GM20431 (cell line): ENCODE data around the gene RAB11FIP4.
"Not testable (repeated sequence)": the region's sequence is repeated elsewhere in the genome, so short reads cannot be mapped to it uniquely, and the experiment has no call there.

Source experiments
- in situ Hi-C: fragments of 300-500 bp; cut with MseI, MboI; formaldehyde crosslinking; loops from one replicate; pipeline ENCODE4 v1.15.0; 2020; ENCODE audit warnings: low sequenced_read_pairs; ENCODE audit not compliant: unreplicated experiment

RAB11FIP4 gene

DNA sequence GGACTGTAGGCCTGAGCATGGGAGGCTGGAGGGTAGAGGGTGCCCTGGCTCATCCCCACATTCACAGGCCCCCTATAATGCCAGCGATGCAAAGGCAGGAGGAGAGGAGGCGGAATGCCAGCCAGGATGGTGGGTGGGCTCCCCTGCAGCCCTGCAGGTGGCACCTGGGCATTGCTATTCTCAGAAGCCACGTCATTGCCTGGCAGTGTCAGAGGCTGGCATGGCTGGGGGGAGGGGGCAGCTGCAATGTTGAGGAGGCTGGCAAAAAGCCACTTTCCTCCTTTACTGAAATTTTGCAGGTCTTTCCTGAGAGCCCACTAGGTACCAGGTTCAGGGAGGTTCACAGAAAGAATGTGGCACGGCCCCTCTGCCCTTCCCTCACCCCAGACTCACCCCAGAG lies 36.2 kb downstream of the RAB11FIP4 start:
- in situ Hi-C loops, result no loop called here

DNA sequence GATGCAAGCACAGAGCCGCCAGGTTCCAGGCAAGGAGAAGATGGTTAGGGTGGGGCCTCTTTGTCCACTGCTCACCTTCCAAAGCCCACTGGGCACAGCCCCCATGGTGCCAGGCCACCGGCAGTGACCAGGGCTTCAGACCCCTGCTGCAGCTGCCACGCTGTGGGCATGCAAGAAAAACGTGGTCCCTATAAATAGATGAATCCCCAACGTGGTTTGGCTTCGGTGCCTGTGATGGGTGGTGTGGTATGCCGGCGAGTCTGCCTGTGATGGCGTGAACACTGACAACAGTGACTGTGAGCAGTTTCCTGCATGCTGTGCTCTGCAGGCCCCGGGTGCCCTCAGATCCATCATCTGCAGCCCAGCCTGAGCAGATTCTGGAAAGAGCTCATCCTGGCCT lies 36.6 kb downstream of the RAB11FIP4 start:
- in situ Hi-C loops, result no loop called here

DNA sequence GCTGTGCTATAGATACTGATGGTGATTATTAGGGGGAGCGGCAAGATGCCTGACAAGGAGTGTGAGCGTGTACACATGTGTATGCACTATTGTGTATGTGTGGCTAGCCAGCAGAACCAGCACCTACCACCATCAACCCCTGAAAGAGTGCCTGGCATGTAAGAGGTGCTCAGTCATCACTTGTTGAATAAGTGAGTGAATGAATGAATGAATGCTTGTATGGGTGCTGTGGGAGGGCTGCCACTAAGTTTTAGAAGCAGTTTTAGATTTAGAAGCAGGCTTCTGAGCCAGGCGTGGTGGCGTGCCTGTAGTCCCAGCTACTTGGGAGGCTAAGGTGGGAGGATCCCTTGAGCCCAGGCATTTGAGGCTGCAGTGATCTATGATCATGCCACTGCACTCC lies 37.0 kb downstream of the RAB11FIP4 start:
- in situ Hi-C loops, result no loop called here

DNA sequence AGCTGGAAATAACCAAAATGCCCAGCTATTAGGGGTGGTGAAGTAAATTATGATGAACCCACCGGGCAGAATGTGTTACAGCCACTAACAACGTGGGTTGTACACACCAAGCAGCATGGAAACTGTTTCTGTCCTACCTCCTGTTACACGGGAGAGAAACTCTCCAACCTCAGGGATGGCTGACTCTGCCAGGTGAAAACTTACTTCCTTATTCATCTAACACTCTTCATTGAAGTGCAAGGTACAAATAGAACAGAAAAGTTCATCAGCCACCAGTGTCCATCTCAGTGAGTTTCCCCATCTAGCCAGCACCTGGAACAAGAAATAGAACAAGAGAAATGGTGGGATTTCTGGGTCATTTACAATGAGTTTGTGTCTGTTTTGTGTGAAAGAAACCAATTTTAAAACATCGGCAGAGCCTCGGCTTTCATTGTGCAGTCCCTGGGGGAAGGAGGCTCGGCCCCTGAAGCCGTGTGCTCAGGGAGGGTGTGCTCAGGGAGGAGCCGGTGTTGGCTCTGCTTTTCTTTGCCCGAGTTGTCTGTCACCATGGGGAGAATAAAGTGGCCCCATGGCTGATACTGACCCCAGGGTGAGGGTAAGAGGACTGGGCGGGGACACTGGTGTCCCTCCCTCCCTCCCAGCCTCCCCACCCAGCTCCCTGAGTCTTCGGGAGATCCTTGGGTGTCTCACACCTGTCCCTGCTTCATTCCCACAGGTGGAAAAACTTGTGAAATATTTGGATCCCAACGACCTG lies 39.8 kb downstream of the RAB11FIP4 start:
- in situ Hi-C loops, result loop anchor here (10.0 kb wide), 2 partner anchors 94 to 414 kb away; no protein-coding TSS in a partner anchor

DNA sequence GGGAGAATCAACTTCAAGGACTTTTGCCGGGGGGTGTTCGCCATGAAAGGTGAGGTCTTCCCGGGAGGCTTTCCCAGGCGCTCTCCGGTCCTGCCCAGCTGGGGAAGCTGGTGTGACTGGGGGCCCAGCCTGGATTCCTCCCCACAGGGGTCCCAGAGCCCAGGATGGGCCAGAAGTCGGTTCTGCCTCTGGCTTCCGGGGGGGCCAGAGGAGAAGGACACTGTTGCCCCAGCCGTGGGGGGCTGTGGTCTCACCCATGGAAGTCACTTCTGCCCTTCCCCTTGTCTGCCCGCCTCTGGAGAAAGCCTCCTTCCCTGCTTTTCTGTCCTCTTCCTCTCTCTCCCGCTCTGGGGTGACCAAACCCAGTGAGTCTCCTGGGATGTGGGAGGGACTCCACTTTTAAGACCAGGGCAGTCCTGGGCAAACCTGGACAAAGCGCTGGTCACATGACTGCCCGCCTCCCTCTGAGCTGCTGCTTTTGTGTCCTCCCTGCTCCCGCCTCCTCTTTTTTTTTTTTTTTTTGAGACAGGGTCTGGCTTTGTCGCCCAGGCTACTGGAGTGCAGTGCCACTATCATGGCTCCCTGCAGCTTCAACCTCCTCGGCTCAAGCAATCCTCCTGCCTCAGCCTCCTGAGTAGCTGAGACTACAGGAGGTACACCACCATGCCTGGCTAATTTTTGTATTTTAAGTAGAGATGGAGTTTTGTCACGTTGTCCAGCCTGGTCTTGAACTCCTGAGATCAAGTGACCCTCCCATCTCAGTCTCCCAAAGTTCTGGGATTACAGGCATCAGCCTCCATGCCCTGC lies 40.6 kb downstream of the RAB11FIP4 start:
- in situ Hi-C loops, result loop anchor here (10.0 kb wide), 2 partner anchors 93 to 413 kb away; no protein-coding TSS in a partner anchor

DNA sequence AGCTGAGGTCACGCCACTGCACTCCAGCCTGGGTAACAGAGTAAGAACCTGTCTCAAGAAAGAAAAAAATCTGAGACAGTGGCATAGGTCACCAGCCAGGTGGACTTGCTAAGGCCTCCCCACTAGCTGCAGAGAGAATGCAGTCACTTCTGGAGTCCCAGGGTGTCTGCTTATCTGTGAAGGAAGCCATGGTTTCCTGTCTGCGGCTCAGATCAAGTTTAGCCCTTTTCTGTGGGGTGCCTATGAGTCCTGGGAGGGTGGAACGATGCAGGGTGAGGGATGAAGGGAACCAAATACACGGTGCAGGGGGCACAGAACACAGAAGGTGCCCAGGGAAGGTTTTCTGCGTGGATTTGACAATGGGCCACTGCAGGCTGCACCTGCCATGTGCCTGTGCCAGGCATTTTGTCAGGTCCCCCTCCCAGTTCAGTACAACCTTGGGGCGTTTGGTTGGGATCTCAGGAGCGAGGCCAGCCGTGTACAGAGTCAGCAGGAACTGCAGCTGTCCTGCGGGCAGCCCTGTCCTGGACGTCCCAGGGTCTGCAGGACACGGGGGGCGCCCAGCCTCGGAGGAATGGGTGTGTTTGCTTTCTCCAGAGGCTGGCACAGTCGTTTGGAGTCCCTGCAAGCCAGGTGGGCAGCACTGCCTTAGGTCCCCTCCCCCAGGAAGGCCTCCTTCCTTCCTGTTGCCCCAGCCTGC lies 41.8 kb downstream of the RAB11FIP4 start:
- in situ Hi-C loops, result loop anchor here (10.0 kb wide), 2 partner anchors 92 to 412 kb away; no protein-coding TSS in a partner anchor

DNA sequence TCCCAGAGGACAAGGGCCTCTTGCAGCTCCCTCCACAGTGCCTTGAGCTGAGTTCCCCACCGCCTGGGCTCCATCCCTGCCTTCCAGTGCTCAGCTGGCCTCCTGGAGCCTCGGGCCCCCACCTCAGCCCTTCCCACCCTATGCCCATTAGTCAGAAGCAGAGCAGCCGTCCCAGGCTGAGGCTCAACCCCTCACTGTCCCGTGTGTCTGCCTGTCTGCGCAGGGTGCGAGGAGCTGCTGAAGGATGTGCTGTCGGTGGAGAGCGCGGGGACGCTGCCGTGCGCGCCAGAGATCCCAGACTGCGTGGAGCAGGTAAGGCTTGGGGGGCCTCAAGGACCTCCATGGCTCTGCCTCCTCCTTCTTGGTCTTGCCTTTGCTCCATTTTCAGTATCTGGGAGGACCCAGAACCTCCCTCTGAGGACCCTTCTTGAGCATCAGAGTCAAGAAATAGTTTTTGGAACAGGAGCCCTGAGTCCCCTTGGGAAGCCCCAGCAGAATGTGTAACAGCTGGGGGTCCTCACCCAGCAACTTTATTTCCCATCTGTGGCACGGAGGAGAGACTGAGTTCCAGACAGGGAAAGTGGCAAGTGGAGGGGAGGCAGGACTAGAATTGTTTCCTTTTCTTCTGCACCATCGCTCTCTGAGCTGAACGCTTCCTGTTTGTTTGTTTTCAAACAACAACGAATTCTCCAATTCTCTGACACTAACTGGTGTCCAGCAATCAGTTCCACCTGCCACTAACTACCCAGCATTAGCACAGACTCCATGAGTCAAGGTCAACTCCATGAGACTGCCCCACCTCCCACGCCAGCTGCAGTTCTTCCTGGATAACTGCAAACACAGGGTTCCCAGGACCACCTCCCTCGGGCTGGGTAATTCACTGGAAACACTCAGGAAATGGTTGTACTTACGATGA lies 42.6 kb downstream of the RAB11FIP4 start:
- in situ Hi-C loops, result loop anchor here (10.0 kb wide), 2 partner anchors 91 to 411 kb away; no protein-coding TSS in a partner anchor

DNA sequence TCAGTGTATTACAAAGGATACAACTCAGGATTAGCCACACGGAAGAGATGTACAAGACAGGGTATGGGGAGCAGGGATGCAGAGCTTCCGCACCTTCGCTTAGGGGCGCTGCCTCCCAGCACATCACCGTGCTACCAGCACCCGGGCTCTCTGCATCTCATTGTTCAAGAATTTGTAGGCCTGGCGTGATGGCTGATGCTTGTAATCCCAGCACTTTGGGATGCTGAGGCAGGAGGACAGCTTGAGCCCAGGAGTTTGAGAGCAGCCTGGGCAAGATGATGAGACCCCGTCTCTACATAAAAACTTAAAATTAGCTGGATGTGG lies 43.2 kb downstream of the RAB11FIP4 start:
- in situ Hi-C loops, result loop anchor here (10.0 kb wide), 2 partner anchors 90 to 410 kb away; no protein-coding TSS in a partner anchor

DNA sequence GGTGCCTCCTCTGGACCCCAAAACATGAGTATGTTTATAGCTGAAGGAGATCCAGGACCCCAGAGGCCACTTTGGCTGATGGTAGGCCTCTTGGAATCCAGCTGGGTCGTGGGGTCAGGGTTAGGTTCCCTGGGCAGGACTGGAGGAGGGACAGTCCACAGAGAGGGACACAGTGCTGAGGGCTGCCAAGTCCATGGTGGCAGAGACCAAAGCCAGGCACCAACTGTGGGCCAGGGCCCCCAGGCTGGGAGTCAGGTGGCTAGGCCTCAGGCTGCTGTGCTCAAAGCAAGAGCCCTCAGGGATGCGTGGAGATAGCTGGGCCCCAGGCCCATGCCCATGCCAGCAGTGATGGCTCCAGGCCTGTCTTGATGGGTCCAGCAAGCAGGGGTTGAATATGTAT lies 44.1 kb downstream of the RAB11FIP4 start:
- in situ Hi-C loops, result loop anchor here (10.0 kb wide), 2 partner anchors 89 to 409 kb away; no protein-coding TSS in a partner anchor

DNA sequence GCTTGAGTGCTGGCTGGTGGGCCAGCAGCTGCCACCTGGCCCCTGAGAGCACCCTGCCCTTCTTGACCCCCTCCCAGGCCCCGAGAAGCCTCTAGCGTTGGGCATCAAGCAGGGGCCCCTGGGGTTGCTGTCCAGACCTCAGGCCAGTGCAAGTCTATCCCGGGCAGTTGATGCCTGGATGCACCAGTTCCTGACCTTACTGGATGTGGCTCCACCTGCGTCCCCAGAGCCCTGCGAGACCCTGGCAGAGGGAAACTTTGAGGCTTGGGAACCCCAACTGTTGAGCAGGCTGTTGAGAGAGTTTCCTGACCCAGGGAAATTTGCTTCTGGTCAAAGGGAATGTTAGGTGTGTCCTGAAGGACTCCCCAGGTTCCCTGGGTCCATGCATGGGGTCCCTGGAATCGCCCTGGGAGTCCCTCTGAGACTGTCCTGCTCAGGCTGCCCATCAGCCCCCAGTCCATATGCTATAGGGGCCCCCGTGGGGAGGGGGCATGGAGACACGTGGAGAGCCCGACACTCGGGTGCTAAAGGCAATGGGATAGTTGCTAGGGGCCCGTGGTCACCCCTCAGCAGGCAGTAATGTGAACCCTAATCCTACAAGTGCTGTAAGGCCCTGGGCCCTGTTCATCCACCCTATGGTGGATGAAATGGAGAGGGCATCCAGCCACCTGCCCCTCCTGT lies 46.4 kb downstream of the RAB11FIP4 start:
- in situ Hi-C loops, result loop anchor here (10.0 kb wide), 2 partner anchors 87 to 407 kb away; no protein-coding TSS in a partner anchor

DNA sequence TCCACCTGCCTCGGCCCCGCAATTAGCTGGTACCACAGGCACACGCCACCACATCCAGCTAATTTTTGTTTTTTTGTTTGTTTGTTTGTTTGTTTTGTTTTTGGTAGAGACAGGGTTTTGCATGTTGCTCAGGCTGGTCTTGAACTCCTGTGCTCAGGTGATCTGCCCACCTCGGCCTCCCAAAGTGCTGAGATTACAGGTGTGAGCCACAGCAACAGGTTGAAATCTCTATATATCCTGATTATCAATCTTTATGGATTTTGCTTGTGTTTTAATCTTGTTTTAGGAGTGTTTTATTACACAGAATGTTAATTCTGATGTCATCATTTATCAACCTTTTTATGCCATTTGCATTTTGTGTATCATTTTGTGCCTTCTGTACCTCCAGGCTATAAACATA lies 48.2 kb downstream of the RAB11FIP4 start:
- in situ Hi-C loops, result loop anchor here (10.0 kb wide), 2 partner anchors 85 to 405 kb away; no protein-coding TSS in a partner anchor

DNA sequence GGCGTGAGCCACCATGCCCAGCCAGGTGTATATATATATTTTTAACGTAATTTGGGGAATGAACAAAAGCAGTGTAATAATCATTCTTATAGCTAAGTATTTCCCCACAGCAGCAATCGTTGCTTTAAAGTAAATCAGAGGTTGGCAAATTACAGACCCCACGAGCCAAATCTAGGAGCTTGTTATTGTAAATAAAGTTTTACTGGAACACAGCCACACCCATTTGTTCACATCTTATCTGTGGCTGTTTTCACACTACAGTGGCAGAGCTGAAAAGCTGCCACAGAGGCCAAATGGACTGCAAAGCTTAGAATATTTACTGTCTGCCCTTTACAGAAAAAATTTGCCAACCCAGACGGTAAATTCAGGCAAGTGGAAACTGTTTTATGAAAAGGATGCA lies 50.8 kb downstream of the RAB11FIP4 start:
- in situ Hi-C loops, result no loop called here

DNA sequence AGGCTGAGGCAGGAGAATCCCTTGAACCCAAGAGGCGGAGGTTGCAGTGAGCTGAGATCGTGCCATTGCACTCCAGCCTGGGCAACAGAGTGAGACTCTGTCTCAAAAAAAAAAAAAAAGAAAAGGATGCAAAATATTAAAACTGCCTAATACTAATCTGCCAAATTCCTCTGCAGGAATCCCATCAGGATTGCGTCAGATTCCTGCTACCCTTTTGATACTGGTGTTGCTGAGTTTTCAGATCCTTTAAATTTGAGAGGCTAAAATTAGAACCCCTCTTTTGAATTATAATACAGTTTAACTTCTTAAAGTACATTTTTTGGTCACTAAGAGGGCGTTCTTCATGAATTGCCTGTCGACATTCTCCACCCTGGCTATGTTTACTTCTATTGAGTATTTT lies 51.4 kb downstream of the RAB11FIP4 start:
- in situ Hi-C loops, result not testable (repeated sequence)

DNA sequence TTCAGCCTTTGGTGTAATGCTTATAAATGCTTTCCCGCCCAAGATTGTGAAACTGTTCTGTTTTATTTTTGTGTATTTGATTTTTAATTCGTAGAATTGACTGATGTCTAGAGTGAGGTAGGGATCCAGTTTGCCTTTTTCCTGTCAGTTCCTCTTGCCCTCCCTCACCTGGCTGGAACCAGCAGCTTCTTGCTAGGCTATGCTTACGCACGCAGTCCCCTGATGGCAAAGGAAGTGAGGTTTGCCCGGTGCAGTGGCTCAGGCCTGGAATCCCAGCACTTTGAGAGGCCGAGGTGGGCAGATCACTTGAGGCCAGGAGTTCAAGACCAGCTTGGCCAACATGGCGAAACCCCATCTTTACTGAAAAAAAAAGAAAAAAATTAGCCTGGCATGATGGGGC lies 51.9 kb downstream of the RAB11FIP4 start:
- in situ Hi-C loops, result no loop called here

DNA sequence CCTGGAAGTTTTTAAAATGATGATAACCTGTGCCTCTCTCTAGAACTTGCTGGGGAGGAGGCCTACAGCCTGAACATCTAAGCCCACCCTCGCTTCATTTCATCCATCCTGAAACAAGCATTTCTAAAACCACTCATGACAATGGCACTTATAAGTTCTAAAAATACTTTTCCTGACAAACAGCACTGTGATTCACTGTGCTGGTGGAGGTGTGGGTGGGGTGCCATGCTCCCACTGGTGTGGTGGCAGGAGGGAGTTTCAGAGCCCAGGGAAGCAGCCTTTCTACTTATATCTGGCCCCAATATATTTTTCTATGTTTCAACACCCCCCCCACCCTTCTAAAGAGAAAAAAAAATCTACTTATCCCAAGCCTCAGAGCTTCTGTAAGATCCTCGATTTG lies 52.6 kb downstream of the RAB11FIP4 start:
- in situ Hi-C loops, result no loop called here

DNA sequence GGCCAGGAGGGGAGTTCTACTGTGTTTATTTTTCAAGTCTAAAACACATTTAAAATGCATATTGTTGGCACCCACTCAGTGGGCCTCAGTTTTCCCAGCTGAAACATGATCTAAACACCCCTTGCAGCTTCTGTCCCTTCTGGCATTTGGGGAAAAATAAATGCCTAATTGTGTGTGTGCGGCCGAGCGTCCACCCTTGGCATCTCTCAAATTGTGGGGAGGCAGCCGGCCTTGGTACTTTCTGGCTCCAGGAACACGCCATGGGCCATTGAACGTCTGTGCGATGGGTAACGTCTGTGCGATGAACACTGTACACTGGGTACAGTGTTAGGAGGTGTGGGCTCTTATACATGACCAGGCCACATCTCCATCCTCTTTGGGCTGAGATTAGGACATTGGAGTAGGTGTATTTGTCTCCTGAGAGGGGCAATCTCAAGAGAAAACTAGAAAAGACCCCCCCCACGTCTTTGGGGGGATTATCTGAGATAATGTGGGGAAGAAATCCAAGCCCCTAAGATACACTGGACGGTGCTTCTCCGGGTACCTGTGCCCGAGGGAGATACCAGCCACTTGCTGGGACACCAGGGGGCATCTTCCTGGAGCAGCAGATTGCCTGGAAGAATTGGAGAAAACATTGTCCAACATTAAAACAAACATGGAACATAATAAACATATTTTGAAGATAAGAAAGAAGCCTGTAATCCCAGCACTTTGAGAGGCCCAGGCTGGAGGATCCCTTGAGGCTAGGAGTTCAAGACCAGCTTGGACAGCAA lies 54.9 kb downstream of the RAB11FIP4 start:
- in situ Hi-C loops, result no loop called here

DNA sequence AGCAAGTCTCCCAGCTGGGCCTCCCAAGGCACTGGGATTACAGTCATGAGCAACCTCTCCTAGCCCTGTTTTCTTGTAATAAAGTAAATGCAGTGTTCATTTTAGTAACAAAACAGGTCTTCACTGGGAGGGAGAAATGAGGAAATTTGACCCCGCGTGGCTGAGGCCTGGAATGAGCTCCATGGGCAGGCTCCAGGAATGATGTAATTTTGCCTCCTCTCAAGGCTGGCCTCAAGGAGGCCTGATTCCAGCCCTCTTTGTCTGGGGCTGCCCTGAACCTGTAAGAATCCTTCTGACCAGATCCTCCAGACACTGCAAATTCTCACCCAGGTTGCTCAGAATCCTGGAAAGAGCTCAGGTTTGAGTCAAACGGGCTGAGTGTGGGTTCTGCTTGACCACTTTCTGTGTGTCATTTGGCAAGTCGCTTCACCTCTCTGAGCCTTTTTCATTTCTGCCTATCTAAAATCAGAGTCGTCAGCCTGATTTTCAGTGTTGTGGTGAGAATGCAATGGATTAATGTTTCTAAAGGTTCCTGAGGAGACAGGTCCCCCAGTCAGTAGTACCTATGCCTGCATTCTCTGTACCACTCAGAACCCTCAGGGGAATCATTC lies 57.1 kb downstream of the RAB11FIP4 start:
- in situ Hi-C loops, result no loop called here

DNA sequence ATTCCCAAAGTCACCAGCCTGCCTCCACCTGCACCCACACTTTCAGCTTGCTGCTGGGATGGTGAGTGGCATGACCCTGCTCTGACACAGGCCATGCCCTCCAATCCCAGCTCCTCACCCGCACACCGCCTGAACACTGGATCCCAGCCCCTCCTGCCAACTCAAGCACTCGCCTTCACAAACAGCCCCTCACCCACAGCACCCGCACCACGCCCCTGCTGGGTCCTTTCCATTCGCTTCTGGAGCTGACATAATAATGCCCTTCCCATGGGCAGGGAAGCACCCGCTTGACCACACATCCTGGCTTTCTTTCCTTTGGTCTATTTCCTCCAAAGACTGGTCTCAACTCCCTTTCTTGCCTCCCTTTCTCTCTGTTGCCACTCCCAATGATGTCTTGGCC lies 57.6 kb downstream of the RAB11FIP4 start:
- in situ Hi-C loops, result no loop called here
